Omental fat pad (tissue), 4 donors: Measurements from ENCODE around the gene GCG. TPM values are rescaled to one million over a fixed set of nuclear protein-coding genes. Genes with fewer than 3 reads are reported as not detected.

Source experiments
- ATAC-seq: fragments of 150-250 bp; one replicate; pipeline ENCODE4 v1.9.1; 2016; ENCODE audit warnings: mild to moderate bottlenecking, moderate library complexity; ENCODE audit not compliant: low FRiP score
- DNase-seq: peaks from one replicate; pipeline ENCODE4 v3.0.0-alpha.2; 2019; ENCODE audit warnings: low spot score
- total RNA-seq, 4 donors: library from RNA; depleted of rRNA; stranded (reverse); fragments of >200 nt; gene quantifications; one replicate each; pipeline ENCODE4 v1.1.0, GENCODE V29; 2016
- TF ChIP-seq, protein P1 (sequence below), 3 donors: fragments of 450-650 bp; IDR thresholded peaks; one replicate each; pipeline ENCODE4 v1.5.1; 2016 to 2017; ENCODE audit warnings: antibody characterized with exemption in 3 of 3, mild to moderate bottlenecking in 3 of 3, moderate library complexity in 2 of 3

The GCG gene
- total RNA-seq, result not detected

DNA sequence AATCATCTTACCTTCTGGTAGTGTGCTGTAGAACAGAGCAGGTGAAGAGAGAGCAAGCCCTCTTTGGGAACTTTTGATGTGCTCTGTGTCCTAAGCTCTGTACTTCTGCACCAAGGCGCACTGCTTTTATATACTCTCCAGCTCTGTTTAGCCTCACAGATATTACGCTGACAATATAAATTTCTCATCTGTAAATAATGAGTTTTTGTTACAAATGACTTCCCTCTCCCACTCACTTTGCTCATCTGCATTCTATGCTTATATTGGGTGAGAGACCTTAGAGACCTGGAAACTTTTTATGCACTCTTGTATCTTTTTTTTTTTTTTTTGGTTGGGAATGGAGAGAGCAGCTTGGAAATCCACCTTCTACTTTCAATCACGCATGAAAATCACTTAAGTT lies at the start of gene GCG:
Gene GCG (minus strand): TSS at position 101 of the 400 bp plus-strand sequence. CDS start 3,069 bp downstream, outside the sequence.
- no peak for DNase-seq
- TF ChIP-seq, protein P1, sequence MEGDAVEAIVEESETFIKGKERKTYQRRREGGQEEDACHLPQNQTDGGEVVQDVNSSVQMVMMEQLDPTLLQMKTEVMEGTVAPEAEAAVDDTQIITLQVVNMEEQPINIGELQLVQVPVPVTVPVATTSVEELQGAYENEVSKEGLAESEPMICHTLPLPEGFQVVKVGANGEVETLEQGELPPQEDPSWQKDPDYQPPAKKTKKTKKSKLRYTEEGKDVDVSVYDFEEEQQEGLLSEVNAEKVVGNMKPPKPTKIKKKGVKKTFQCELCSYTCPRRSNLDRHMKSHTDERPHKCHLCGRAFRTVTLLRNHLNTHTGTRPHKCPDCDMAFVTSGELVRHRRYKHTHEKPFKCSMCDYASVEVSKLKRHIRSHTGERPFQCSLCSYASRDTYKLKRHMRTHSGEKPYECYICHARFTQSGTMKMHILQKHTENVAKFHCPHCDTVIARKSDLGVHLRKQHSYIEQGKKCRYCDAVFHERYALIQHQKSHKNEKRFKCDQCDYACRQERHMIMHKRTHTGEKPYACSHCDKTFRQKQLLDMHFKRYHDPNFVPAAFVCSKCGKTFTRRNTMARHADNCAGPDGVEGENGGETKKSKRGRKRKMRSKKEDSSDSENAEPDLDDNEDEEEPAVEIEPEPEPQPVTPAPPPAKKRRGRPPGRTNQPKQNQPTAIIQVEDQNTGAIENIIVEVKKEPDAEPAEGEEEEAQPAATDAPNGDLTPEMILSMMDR (IDR thresholded peaks at IDR 0.05), result no peak
- ATAC-seq, result no peak

DNA sequence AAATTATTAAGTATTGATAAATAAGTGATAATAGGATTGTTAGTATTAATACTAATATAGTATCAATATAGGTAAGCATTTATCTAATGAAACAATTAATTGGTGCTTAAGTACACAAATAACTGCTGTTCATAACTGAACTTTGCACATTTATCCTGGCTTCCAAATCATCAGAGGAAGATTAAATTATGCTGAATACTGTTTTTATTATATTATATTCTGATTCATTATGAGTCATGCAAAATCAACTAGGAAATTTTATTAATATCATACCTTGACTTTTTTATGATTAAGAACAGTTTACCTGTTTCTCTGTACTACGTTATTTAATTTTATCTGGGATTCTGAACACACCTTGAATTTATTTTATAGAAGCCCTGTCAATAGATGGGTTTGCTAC lies 48.6 kb upstream of the GCG start:
- no peak for ATAC-seq
- DNase-seq, result no peak
- TF ChIP-seq, protein P1 (IDR thresholded peaks at IDR 0.05), result no peak

DNA sequence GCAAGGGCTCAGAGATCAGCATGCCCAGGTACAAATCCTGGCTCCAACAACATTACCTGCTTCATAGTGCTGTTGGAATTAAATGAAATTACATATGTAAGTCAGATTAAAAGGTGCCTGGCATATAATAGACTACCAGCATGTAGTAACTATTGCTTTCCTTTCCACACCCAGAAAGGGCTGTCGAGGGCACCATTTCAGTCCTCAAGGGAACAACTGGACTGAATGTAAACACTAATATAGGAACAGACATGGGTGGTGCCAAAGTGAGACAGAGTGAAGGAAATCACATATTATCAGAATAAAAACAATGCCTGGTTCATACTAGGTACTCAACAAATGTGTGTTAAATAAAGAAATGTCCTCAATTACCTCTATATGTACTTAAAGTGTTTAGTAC lies 47.9 kb upstream of the GCG start:
- ATAC-seq (no peak), DNase-seq (no peak)
- TF ChIP-seq, protein P1 (IDR thresholded peaks at IDR 0.05), result no peak

DNA sequence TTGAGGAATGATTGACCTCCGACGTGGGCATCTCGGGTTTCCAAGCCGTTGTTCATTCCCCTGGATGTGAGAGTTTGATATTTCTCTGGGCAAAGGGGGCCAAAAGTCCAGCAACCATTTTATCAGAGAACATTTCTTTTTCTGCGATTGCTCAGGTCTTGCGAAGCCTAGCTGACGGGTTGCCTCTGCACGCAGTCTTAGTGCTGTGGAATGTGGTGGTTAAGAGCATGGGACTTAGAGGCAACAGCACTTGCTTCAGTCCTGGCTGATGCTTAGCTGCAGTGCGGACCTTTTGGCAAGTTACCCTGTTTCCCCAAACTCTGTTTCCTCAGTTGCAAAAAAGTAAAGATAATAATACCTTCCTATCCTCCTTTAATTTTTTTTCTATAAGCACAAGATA lies 46.2 kb upstream of the GCG start:
- DNase-seq (no peak), ATAC-seq (no peak)
- TF ChIP-seq, protein P1 (IDR thresholded peaks at IDR 0.05), result no peak

DNA sequence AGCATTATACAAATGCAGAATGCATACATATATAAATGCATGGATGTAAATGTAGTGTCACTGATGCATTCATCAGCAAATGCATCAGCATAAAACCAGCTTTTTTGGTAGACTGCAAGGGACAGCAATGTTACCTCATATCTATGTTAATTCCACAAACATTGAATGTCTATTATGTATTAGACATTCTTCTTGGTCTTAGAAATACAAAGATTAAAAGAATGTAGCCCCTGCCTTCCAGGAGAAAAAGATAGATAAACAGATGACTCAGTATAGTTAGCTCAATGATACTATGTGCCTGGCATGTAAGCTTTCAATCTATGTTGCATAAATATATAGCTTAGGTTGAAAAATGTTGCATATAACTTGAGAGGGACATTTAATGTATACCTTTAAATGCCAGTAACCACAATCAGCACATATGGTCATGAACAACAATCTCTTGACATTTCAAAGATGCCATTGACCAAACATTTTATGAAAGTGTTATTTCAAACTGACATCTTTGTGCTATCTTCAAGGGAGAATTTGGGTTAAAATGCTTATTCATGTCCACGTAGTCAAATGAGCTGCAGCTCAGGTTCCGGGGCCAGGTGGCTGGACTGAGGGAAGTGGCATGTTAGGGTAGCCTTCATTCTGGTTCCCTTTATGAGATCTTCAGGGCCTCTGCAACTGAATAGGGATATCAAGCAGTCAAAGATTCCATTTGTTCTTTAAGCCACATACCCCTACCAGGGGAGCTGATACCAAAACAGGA lies 45.2 kb upstream of the GCG start:
- TF ChIP-seq, protein P1 (IDR thresholded peaks at IDR 0.05), result no peak
- DNase-seq (no peak), ATAC-seq (no peak)

DNA sequence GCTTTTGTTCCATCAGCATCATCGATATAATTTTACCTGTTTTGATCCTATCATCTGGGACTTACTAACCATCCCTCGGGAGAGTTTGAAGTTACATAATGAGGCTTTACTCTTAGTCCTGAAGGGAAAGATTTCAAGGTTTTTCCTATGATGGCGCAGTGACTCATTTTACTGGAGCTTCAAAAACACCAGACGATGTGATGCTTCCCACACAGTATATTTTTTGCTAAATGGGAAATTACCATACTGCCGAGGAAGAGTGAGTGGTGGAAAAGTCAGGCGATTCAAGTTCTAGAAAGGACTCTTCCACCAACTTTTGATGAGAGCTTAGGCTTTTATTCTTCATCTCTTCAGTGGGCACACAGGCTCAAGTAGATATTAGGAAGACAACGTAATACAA lies 44.6 kb upstream of the GCG start:
- DNase-seq (no peak), ATAC-seq (no peak)
- TF ChIP-seq, protein P1 (IDR thresholded peaks at IDR 0.05), result no peak

DNA sequence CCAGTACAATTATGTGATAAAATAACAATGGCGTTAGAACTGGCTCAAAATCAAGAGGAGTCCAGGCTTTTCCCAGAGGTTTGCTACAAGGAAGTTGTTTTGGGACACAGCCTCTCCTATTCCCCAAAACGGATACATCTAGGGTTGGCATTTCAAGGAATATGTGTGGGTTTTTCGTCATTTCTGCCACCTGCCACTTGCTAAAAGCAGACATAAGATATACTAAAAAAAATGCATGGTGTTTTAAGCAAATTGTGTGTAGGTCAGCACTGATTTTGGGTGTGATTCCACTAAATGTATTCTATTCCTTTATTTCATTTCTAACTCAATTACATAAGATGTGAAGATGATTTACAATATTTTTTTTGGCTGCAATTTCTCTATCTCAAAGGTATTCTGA lies 36.4 kb upstream of the GCG start:
- DNase-seq (no peak), ATAC-seq (no peak)
- TF ChIP-seq, protein P1 (IDR thresholded peaks at IDR 0.05), result no peak
